B cell (primary cell): ENCODE data around the gene RAP1GAP2. TPM values are rescaled to one million over a fixed set of nuclear protein-coding genes. Genes with fewer than 3 reads are reported as not detected.

Experiments
- ATAC-seq: fragments of 200-7000 bp; cut with Tn5 transposase; one replicate; pipeline ENCODE4 v1.10.0; 2021; ENCODE audit warnings: low read depth, mild to moderate bottlenecking, moderate number of reproducible peaks, moderate library complexity
- CTCF ChIA-PET: fragments of 350-600 bp; sonication (Branson Sonifier 250); formaldehyde crosslinking; loops from one replicate; lab custom pipeline; 2021; ENCODE audit warnings: antibody characterized with exemption, inconsistent platforms; lab: Charles Lee
- POLR2A ChIA-PET: fragments of 350-600 bp; sonication (Branson Sonifier 250); formaldehyde crosslinking; loops from one replicate; lab custom pipeline; 2021; ENCODE audit warnings: antibody characterized with exemption; lab: Charles Lee
- DNase-seq: peaks from one replicate; pipeline ENCODE4 v3.0.0; 2013
- H2AFZ ChIP-seq: 2 replicates; pipeline ENCODE4 v1.6.1; 2012; ENCODE audit warnings: mild to moderate bottlenecking, low read depth, low read length; ENCODE audit not compliant: insufficient read depth, poor library complexity, severe bottlenecking
- H3K27ac ChIP-seq, 2 donors: 1 replicate in 1 of 2; 2 replicates in 1 of 2; pipeline ENCODE4 v1.5.1; 2012 to 2013; ENCODE audit warnings: low read length in 2 of 2, mild to moderate bottlenecking in 2 of 2, moderate library complexity in 1 of 2
- H3K27me3 ChIP-seq, 4 experiments: fragments of 200-600 bp in 1 of 4; sonication (generic) in 1 of 4; replicated peaks in 1 of 4; 1 replicate in 2 of 4; 2 replicates in 2 of 4; pipeline versions ENCODE4 v1.6.1 to v1.7.0; 2013 to 2016; ENCODE audit warnings: low read length in 3 of 4, mild to moderate bottlenecking in 2 of 4, mixed read lengths in 1 of 4, moderate library complexity in 1 of 4; ENCODE audit not compliant: insufficient read depth in 4 of 4, control insufficient read depth in 3 of 4; ENCODE audit errors: control extremely low read depth in 1 of 4
- H3K36me3 ChIP-seq, 2 experiments: replicated peaks in 1 of 2; 1 replicate in 1 of 2; 2 replicates in 1 of 2; pipeline versions ENCODE4 v1.6.1 to v1.7.1; 2013; ENCODE audit warnings: low read length in 1 of 2; ENCODE audit not compliant: insufficient read depth in 2 of 2, control insufficient read depth in 1 of 2; ENCODE audit errors: control extremely low read depth in 1 of 2, extremely low read depth in 1 of 2
- H3K4me1 ChIP-seq, 2 donors: fragments of 200-600 bp in 1 of 2; sonication (generic) in 1 of 2; 1 replicate in 1 of 2; 2 replicates in 1 of 2; pipeline versions ENCODE4 v1.5.1 to v1.6.1; 2013 to 2017; ENCODE audit warnings: low read length in 2 of 2; ENCODE audit not compliant: control insufficient read depth in 2 of 2, insufficient read depth in 2 of 2
- H3K4me2 ChIP-seq: replicated peaks from 2 replicates; pipeline ENCODE3; 2012; ENCODE audit warnings: mild to moderate bottlenecking, low read depth, low read length; ENCODE audit not compliant: poor library complexity, severe bottlenecking
- H3K4me3 ChIP-seq, 5 experiments: fragments of 200-600 bp in 1 of 5; sonication (generic) in 1 of 5; 1 replicate in 3 of 5; 2 replicates in 2 of 5; pipeline versions ENCODE4 v1.5.1 to v1.7.0; 2011 to 2016; ENCODE audit warnings: low read length in 4 of 5, mild to moderate bottlenecking in 4 of 5, low read depth in 2 of 5, control low read depth in 1 of 5, moderate library complexity in 1 of 5; ENCODE audit not compliant: insufficient read depth in 1 of 5; ENCODE audit errors: control extremely low read depth in 1 of 5, extremely low read depth in 1 of 5
- H3K79me2 ChIP-seq: fragments of 200-600 bp; sonication (generic); one replicate; pipeline ENCODE4 v1.6.0; 2016; ENCODE audit warnings: low read length; ENCODE audit not compliant: control insufficient read depth, insufficient read depth
- H3K9ac ChIP-seq: fragments of 200-600 bp; sonication (generic); 2 replicates; pipeline ENCODE4 v1.6.1; 2017; ENCODE audit warnings: mild to moderate bottlenecking, low read length, moderate library complexity
- H3K9me3 ChIP-seq, 3 donors: one replicate each; pipeline versions ENCODE4 v1.6.1 to v1.7.1; 2013; ENCODE audit warnings: low read length in 2 of 3; ENCODE audit not compliant: control insufficient read depth in 2 of 3, insufficient read depth in 1 of 3; ENCODE audit errors: control extremely low read depth in 1 of 3
- H4K20me1 ChIP-seq: 2 replicates; pipeline ENCODE4 v1.6.0; 2012; ENCODE audit warnings: mild to moderate bottlenecking, low read length; ENCODE audit not compliant: insufficient read depth, control insufficient read depth, poor library complexity, severe bottlenecking
- H3K27ac Mint-ChIP-seq: one replicate; pipeline ENCODE4 v1.8.0; 2021; ENCODE audit warnings: mixed read lengths
- H3K27me3 Mint-ChIP-seq: one replicate; pipeline ENCODE4 v1.8.0; 2021; ENCODE audit warnings: mixed read lengths
- H3K4me1 Mint-ChIP-seq: one replicate; pipeline ENCODE4 v1.8.0; 2021; ENCODE audit warnings: mixed read lengths
- H3K4me3 Mint-ChIP-seq: one replicate; pipeline ENCODE4 v1.8.0; 2021; ENCODE audit warnings: mixed read lengths
- H3K9me3 Mint-ChIP-seq: one replicate; pipeline ENCODE4 v1.8.0; 2022; ENCODE audit warnings: mixed read lengths; ENCODE audit not compliant: insufficient read depth
- CTCF ChIP-seq: fragments of 200-600 bp; IDR thresholded peaks from one replicate; pipeline ENCODE4 v1.8.0; 2022; ENCODE audit warnings: antibody characterized with exemption, mild to moderate bottlenecking
- EZH2 ChIP-seq: IDR thresholded peaks from 2 replicates; pipeline ENCODE4 v1.6.1; 2012; ENCODE audit warnings: borderline replicate concordance, low read depth, mild to moderate bottlenecking, moderate library complexity, low read length; ENCODE audit not compliant: insufficient read depth, poor library complexity, severe bottlenecking
- WGBS: methylation state at CpG from one replicate; pipeline ENCODE4 v1.1.5; 2013; ENCODE audit warnings: missing lambda C conversion rate; ENCODE audit not compliant: insufficient coverage; 5-methylcytosine and 5-hydroxymethylcytosine counted together
- intact Hi-C: fragments of 100-400 bp; cut with micrococcal nuclease; formaldehyde crosslinking; loops from one replicate; pipeline ENCODE4 v1.10.0; 2022
- polyA plus RNA-seq: library from polyadenylated mRNA; depleted of rRNA; stranded (reverse); fragments of >200 nt; gene quantifications from 2 replicates; pipeline ENCODE4 v1.2.3, GENCODE V29; 2012
- total RNA-seq, 2 donors: library from RNA; stranded (reverse); fragments of 120-200 nt in 1 of 2; gene quantifications; 1 replicate in 1 of 2; 2 replicates in 1 of 2; pipeline versions ENCODE4 v1.2.3 to v1.2.4, GENCODE V29; 2013 to 2022

RAP1GAP2 gene
- total and polyA plus RNA-seq, 2 donors (not counting 1 experiment from before 2014, with no cell fraction given) = 14.9 to 16.4 TPM

GRCh38 chr17:2921443-2921842 lies 125.2 kb downstream of the RAP1GAP2 start:
- H3K36me3 ChIP-seq = peaks cover 0 to under 1% of the 10 kb centered on the region in 2 experiments
- H3K4me2 ChIP-seq = no peak overlapping the region
- H3K27me3 ChIP-seq = no peaks in the 10 kb centered on the region
- H3K79me2 ChIP-seq = peaks cover 8% of the 10 kb centered on the region
- Mint-ChIP-seq H3K9me3 (no peaks in the 10 kb centered on the region), H3K27me3 (no peaks in the 10 kb centered on the region), H3K4me3 (no peak overlapping the region), H3K4me1 (no peaks in the 10 kb centered on the region), H3K27ac (no peak overlapping the region)
- no peak overlapping the region for H3K27ac ChIP-seq
- CTCF ChIA-PET = no interaction called here
- no peak for TF ChIP-seq EZH2
- no peaks in the 10 kb centered on the region for H3K9me3 ChIP-seq
- ATAC-seq = no peak
- intact Hi-C loops = no loop called here
- H3K9ac ChIP-seq = no peak overlapping the region
- H3K4me3 ChIP-seq = no peak overlapping the region
- H3K4me1 ChIP-seq = no peaks in the 10 kb centered on the region
- DNase-seq = no peak
- no peak overlapping the region for H2AFZ ChIP-seq
- POLR2A ChIA-PET = interaction anchor here (1.0 kb wide), 1 partner anchor 9 kb away, joined by 4 read pairs; no protein-coding TSS in a partner anchor
- H4K20me1 ChIP-seq = peaks cover 25% of the 10 kb centered on the region
- WGBS = 89% methylated on average over 18 of the region's 18 CpGs

DNA sequence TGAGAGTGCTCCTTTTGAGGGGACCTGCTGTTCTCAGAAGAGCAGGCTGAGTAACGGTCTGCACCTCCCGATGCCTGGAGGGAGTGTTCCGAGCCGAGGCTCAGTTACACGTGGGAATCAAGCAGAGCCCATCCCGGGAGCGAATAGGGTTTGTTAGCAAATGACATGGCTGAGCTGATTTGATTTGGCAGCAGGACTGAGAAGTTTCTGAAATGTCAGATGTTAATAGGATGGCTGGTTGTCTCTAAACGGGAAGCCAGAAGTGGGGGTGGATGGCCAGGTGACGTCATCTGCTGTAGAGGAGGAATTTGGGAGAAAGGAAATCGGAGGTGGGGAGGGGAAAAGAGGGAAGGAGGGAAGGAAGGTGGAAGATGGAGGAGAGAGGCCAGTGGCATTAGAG lies 128.0 kb downstream of the RAP1GAP2 start:
- ChIA-PET POLR2A (no interaction called here), CTCF (interaction anchor here (0.5 kb wide), 1 partner anchor 75 kb away, joined by 4 read pairs; no protein-coding TSS in a partner anchor)
- Histone ChIP-seq H2AFZ (no peak overlapping the region), H3K27ac (no peak overlapping the region), H3K9ac (no peak overlapping the region), H3K4me2 (no peak overlapping the region), H3K9me3 (peaks cover 0 to 6% (median 0%) of the 10 kb centered on the region in 3 donors), H3K27me3 (no peaks in the 10 kb centered on the region), H3K4me1 (no peaks in the 10 kb centered on the region), H3K36me3 (no peaks in the 10 kb centered on the region), H3K4me3 (no peak overlapping the region), H3K79me2 (peaks cover 8% of the 10 kb centered on the region), H4K20me1 (peaks cover 15% of the 10 kb centered on the region)
- Mint-ChIP-seq H3K4me3 (no peak overlapping the region), H3K27ac (no peak overlapping the region), H3K27me3 (no peaks in the 10 kb centered on the region), H3K4me1 (no peaks in the 10 kb centered on the region), H3K9me3 (no peaks in the 10 kb centered on the region)
- ATAC-seq (no peak), DNase-seq (no peak)
- intact Hi-C loops = no loop called here
- 94% methylated on average over 10 of the region's 10 CpGs for WGBS
- TF ChIP-seq CTCF = no peak
- TF ChIP-seq EZH2 = no peak
